ENCODE data around the gene AADACL3.

AADACL3 gene

DNA sequence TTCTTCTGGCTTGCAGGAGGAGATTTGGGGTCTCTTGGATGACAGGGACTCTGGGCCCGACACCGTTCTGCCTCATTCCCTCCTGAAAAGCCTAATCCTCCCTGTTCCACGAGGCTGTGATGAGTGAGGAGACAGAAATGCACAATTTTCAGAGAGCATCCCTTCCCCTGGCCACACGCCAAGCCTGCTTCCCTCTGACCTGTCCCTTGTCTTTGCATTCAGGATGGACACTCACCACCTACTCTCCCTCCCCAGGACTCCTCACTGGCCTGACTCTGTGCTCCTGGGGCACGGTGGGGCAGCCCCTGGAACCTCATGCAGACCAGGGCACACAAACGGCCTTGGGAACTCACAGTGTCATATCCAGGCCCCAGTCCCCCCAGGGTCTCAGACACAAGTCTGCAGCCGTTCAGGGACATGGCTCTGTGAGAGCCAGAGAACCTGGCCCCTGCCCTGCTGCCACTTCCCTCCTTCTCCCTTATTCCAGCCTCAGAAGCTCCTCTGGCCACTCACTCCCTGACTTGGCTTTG lies 54.1 kb downstream of the AADACL3 start:
- DNase-seq = no peak

DNA sequence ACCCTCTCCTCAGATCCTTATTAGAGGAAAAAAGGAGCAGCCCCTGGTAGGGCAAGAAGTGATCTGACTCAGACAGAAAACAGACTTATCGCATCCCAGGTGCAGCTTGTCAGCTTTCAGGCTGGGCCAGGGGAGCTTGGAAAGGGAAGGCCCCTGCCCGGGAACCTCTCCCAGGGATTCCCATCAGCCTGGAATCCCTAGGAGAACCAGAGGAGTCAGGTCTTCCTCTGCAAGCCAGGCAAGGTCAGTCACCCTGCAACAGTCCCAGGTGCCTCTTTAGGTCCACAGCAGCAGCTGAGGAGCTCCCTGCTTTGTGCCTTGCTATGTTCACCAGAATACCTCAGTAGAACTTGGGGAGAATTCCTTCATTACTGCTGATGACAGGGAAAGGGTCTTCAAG lies 54.7 kb downstream of the AADACL3 start:
- DNase-seq = no peak

DNA sequence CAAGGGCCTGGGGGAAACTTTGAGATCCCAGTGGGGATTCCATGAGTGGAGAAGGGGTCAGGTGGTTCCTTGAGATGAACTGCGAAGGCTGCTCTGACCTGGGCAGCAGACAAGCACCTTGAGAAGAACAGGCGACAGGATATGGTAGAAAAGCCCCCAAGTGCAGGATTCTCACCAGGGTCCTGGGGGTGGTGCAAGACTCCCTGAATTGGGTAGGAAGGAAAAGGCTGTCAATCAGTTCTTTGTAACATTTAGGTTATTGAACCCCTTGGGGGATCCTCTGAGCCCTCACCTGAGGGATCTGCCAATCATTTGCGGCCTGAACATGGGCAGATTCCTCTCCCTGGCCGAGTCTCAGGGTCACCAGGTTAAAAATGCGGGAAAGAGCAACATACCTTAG lies 55.3 kb downstream of the AADACL3 start:
- DNase-seq = no peak

GRCh38 chr1:12772520-12772919 lies 56.6 kb downstream of the AADACL3 start:
- DNase-seq = no peak

- no peak for DNase-seq
These were observed 57.5 kb downstream of the AADACL3 start, which contains the start of gene PRAMEF12 for GRCh38 chr1:12773438-12773837. PRAMEF12 (plus strand) TSS chr1:12773738; CDS start chr1:12774868, 1,130 bp downstream.

- DNase-seq = no peak
These were observed 59.0 kb downstream of the AADACL3 start for GRCh38 chr1:12774801-12775345.

GRCh38 chr1:12775443-12775842 lies 59.5 kb downstream of the AADACL3 start:
- no peak for DNase-seq

- DNase-seq = no peak
These were observed 61.1 kb downstream of the AADACL3 start for GRCh38 chr1:12776801-12777557.
